H1 (cell line): ENCODE data around the gene TLL1.

ENCODE experiments used
- CTCF ChIP-seq, 3 experiments: IDR thresholded peaks; 1 replicate in 2 of 3; 2 replicates in 1 of 3; pipeline versions ENCODE4 v1.5.1 to v1.6.1; 2011; ENCODE audit warnings: low read length in 3 of 3, mild to moderate bottlenecking in 3 of 3, inconsistent platforms in 2 of 3, low read depth in 1 of 3, moderate library complexity in 1 of 3; ENCODE audit not compliant: insufficient read depth in 1 of 3; ENCODE audit errors: control extremely low read depth in 1 of 3
- RNF2 ChIP-seq: fragments of 200-900, 300-1000 bp; sonication (generic); IDR thresholded peaks from 2 replicates; pipeline ENCODE4 v1.7.1; 2016; ENCODE audit warnings: borderline replicate concordance, low read depth, mild to moderate bottlenecking, antibody characterized with exemption, low read length; ENCODE audit not compliant: poor library complexity, severe bottlenecking; ENCODE audit errors: missing control alignments

DNA sequence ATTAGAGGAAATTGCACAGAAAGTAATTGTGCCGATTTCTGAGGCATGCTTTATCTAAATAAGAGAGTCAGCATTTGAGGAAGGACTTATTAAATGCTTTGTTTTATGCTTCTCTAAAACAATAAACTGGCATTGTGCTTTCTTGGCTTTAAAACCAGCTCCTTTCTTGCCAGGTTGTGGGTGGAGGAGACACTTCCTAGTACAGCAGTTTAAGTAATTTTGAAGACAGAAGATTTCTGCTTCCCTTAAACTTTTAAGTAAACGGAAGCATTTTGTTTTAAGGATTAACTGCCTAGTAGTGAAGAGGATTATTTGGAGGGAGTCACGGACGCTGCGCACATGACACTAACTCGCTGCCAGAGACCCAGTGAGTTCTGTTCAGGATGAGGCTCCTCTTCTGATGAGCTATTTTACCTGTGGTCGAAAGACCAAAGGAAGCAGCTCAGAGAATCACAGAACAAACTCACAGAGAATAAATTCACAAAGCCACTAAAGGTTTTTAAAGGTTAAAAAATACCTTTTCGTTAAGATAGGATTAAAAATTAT is 169.5 kb downstream of the TLL1 start:
- TF ChIP-seq RNF2: no peak
- no peak for TF ChIP-seq CTCF (IDR thresholded peaks at IDR 0.05; ENCODE audit: control extremely low read depth in 1 of 3, insufficient read depth in 1 of 3, low read depth in 1 of 3, low read length in 3 of 3)
